ENCODE measurements around the gene KANK4.

DNA sequence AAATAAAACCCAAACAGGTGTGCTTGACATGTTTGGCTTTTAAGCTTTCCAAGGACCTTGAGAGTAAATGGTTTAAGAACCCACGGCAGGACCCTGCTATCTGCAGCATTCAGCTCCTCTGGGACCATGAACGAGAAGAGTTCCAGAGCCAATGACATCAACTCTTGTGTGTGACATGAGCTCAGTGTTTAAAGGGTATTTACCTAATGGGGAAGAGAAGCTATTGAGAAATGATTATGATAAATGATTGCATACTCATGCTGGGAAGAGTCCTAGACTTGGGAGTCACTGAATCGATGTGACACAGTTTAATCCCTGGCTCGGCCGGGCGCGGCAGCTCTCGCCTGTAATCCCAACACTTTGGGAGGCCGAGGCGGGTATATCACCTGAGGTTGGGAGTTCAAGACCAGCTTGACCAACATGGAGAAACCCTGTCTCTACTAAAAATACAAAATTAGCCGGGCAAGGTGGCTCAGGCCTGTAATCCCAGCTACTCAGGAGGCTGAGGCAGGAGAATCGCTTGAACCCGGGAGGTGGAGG lies 55.4 kb downstream of the KANK4 start:
- TF ChIP-seq EGR1 (IDR thresholded peaks at IDR 0.05) (no peak), EP300 (IDR thresholded peaks at IDR 0.05; ENCODE audit: borderline replicate concordance) (no peak), CREB1 (IDR thresholded peaks at IDR 0.05; ENCODE audit: low read depth) (no peak)
- TF ChIP-seq, protein P1, sequence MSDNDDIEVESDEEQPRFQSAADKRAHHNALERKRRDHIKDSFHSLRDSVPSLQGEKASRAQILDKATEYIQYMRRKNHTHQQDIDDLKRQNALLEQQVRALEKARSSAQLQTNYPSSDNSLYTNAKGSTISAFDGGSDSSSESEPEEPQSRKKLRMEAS (IDR thresholded peaks at IDR 0.05): no peak
- TF ChIP-seq, protein P2, sequence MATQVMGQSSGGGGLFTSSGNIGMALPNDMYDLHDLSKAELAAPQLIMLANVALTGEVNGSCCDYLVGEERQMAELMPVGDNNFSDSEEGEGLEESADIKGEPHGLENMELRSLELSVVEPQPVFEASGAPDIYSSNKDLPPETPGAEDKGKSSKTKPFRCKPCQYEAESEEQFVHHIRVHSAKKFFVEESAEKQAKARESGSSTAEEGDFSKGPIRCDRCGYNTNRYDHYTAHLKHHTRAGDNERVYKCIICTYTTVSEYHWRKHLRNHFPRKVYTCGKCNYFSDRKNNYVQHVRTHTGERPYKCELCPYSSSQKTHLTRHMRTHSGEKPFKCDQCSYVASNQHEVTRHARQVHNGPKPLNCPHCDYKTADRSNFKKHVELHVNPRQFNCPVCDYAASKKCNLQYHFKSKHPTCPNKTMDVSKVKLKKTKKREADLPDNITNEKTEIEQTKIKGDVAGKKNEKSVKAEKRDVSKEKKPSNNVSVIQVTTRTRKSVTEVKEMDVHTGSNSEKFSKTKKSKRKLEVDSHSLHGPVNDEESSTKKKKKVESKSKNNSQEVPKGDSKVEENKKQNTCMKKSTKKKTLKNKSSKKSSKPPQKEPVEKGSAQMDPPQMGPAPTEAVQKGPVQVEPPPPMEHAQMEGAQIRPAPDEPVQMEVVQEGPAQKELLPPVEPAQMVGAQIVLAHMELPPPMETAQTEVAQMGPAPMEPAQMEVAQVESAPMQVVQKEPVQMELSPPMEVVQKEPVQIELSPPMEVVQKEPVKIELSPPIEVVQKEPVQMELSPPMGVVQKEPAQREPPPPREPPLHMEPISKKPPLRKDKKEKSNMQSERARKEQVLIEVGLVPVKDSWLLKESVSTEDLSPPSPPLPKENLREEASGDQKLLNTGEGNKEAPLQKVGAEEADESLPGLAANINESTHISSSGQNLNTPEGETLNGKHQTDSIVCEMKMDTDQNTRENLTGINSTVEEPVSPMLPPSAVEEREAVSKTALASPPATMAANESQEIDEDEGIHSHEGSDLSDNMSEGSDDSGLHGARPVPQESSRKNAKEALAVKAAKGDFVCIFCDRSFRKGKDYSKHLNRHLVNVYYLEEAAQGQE (IDR thresholded peaks at IDR 0.05; ENCODE audit: low read depth): no peak
